HepG2 (cell line): ENCODE measurements around the gene POLR3K.

Experiments
- CTCF ChIP-seq: sonication (generic); formaldehyde crosslinking; IDR thresholded peaks from 2 replicates; pipeline ENCODE4 v1.5.0; 2020; ENCODE audit warnings: mild to moderate bottlenecking, missing genetic modification reagents, moderate library complexity
- IRF9 ChIP-seq: sonication (generic); formaldehyde crosslinking; IDR thresholded peaks from 2 replicates; pipeline ENCODE4 v1.8.0; 2022; ENCODE audit warnings: missing genetic modification reagents, mild to moderate bottlenecking, borderline replicate concordance
- NFIC ChIP-seq: IDR thresholded peaks from 2 replicates; pipeline ENCODE4 v1.6.1; 2012; ENCODE audit warnings: mild to moderate bottlenecking, low read length, inconsistent platforms
- POLR2A ChIP-seq, 2 experiments: IDR thresholded peaks; 2 replicates each; pipeline ENCODE4 v1.6.1; 2011; ENCODE audit warnings: low read depth in 2 of 2, low read length in 2 of 2, mild to moderate bottlenecking in 1 of 2, moderate library complexity in 1 of 2; ENCODE audit not compliant: insufficient read depth in 1 of 2
- RCOR2 ChIP-seq: IDR thresholded peaks from 2 replicates; pipeline ENCODE4 v1.6.1; 2016; ENCODE audit warnings: missing biosample characterization, missing genetic modification reagents
- ZNF17 ChIP-seq: sonication (generic); formaldehyde crosslinking; IDR thresholded peaks from 2 replicates; pipeline ENCODE4 v1.5.0; 2020; ENCODE audit warnings: mild to moderate bottlenecking, missing genetic modification reagents

GRCh38 chr16:42069-42457 lies 11.3 kb downstream of the POLR3K start:
- TF ChIP-seq RCOR2 (CRISPR knock-in tag): no peak
- TF ChIP-seq CTCF: no peak
- TF ChIP-seq ZNF17: no peak
- TF ChIP-seq NFIC: no peak
- TF ChIP-seq IRF9 (CRISPR knock-in tag): no peak
- TF ChIP-seq POLR2A (IDR thresholded peaks at IDR 0.05; ENCODE audit: insufficient read depth in 1 of 2, low read depth in 2 of 2, low read length in 2 of 2): no peak
